SK-N-SH treated with all-trans-retinoic acid at 6 μM for 48 hours (cell line): ENCODE results near the gene FCHO2.

Experiments
- ARNTL ChIP-seq: fragments of 450-650 bp; formaldehyde crosslinking; IDR thresholded peaks from 2 replicates; pipeline ENCODE4 v1.5.0; 2020; ENCODE audit warnings: low read depth, mild to moderate bottlenecking, moderate library complexity, borderline replicate concordance
- OSR1 ChIP-seq: fragments of 250-450 bp; sonication (Bioruptor Pico); IDR thresholded peaks from 2 replicates; pipeline ENCODE4 v1.8.0; 2022; ENCODE audit warnings: moderate library complexity, mild to moderate bottlenecking, inconsistent platforms
- PATZ1 ChIP-seq: fragments of 250-450 bp; sonication (Bioruptor Pico); IDR thresholded peaks from 2 replicates; pipeline ENCODE4 v1.8.0; 2020; ENCODE audit warnings: mild to moderate bottlenecking, moderate library complexity, borderline replicate concordance
- PPARA ChIP-seq: fragments of 250-450 bp; sonication (Bioruptor Pico); IDR thresholded peaks from 2 replicates; pipeline ENCODE4 v1.5.0; 2020; ENCODE audit warnings: mild to moderate bottlenecking, borderline replicate concordance
- TCF4 ChIP-seq: fragments of 250-450 bp; sonication (Bioruptor Pico); IDR thresholded peaks from 2 replicates; pipeline ENCODE4 v1.8.0; 2021; ENCODE audit warnings: mild to moderate bottlenecking, moderate library complexity, borderline replicate concordance

GRCh38 chr5:72985719-72986118, 29.9 kb downstream of the FCHO2 start:
- TF ChIP-seq PATZ1 (no peak), ARNTL (CRISPR knock-in tag) (no peak), PPARA (CRISPR knock-in tag) (no peak), TCF4 (CRISPR knock-in tag) (no peak), OSR1 (CRISPR knock-in tag) (no peak)
